HepG2 (cell line): ENCODE measurements around the gene NEU1. TPM values are rescaled to one million over a fixed set of nuclear protein-coding genes. Genes with fewer than 3 reads are reported as not detected.

Experiments
- AGO1 ChIP-seq: fragments of 200-400 bp; formaldehyde crosslinking; IDR thresholded peaks from 2 replicates; pipeline ENCODE4 v1.6.1; 2017; ENCODE audit warnings: mild to moderate bottlenecking, low read depth, low read length, moderate library complexity; ENCODE audit not compliant: poor library complexity, severe bottlenecking
- CBX1 ChIP-seq: IDR thresholded peaks from one replicate; pipeline ENCODE4 v1.6.1; 2016; ENCODE audit warnings: antibody characterized with exemption, low read depth
- ELF3 ChIP-seq: IDR thresholded peaks from 2 replicates; pipeline ENCODE4 v1.6.1; 2016; ENCODE audit warnings: missing genetic modification reagents, missing compliant biosample characterization
- ETV5 ChIP-seq: IDR thresholded peaks from 2 replicates; pipeline ENCODE4 v1.6.1; 2018; ENCODE audit warnings: missing biosample characterization, missing genetic modification reagents, inconsistent platforms, borderline replicate concordance
- GATAD1 ChIP-seq: IDR thresholded peaks from 2 replicates; pipeline ENCODE4 v1.6.1; 2016; ENCODE audit warnings: missing genetic modification reagents, missing compliant biosample characterization
- GLI4 ChIP-seq: sonication (generic); formaldehyde crosslinking; IDR thresholded peaks from 2 replicates; pipeline ENCODE4 v1.5.1; 2020; ENCODE audit warnings: missing genetic modification reagents, mild to moderate bottlenecking, moderate library complexity, borderline replicate concordance
- HOXA7 ChIP-seq: sonication (generic); formaldehyde crosslinking; IDR thresholded peaks from 2 replicates; pipeline ENCODE4 v1.8.1; 2022; ENCODE audit warnings: mild to moderate bottlenecking, missing genetic modification reagents, moderate library complexity
- IRF1 ChIP-seq: sonication (generic); formaldehyde crosslinking; IDR thresholded peaks from 2 replicates; pipeline ENCODE4 v1.4.0; 2020; ENCODE audit warnings: low read depth, mild to moderate bottlenecking, missing genetic modification reagents
- MAFF ChIP-seq: IDR thresholded peaks from 2 replicates; pipeline ENCODE4 v1.6.1; 2011; ENCODE audit warnings: low read depth, low read length, improper control_type of control experiment
- MEIS2 ChIP-seq: sonication (generic); formaldehyde crosslinking; IDR thresholded peaks from 2 replicates; pipeline ENCODE4 v1.9.0; 2021; ENCODE audit warnings: mild to moderate bottlenecking, missing genetic modification reagents
- MIER3 ChIP-seq: IDR thresholded peaks from 2 replicates; pipeline ENCODE4 v1.6.1; 2016; ENCODE audit warnings: missing compliant biosample characterization, borderline replicate concordance
- RFX3 ChIP-seq: IDR thresholded peaks from 2 replicates; pipeline ENCODE4 v1.6.1; 2016; ENCODE audit warnings: missing biosample characterization, missing genetic modification reagents
- RNF2 ChIP-seq: fragments of 450-650 bp; conservative IDR thresholded peaks from 2 replicates; pipeline ENCODE4 v1.6.1; 2016; ENCODE audit warnings: low read depth
- STAG1 ChIP-seq: sonication (generic); formaldehyde crosslinking; IDR thresholded peaks from 2 replicates; pipeline ENCODE4 v1.4.0; 2020; ENCODE audit warnings: missing genetic modification reagents
- WIZ ChIP-seq: sonication (generic); formaldehyde crosslinking; IDR thresholded peaks from 2 replicates; pipeline ENCODE4 v1.5.1; 2020; ENCODE audit warnings: mild to moderate bottlenecking, missing genetic modification reagents
- ZBTB43 ChIP-seq: sonication (generic); formaldehyde crosslinking; conservative IDR thresholded peaks from 2 replicates; pipeline ENCODE4 v1.4.0; 2020; ENCODE audit warnings: missing genetic modification reagents
- ZNF3 ChIP-seq: IDR thresholded peaks from 2 replicates; pipeline ENCODE4 v1.7.0; 2017; ENCODE audit warnings: inconsistent platforms
- ZNF367 ChIP-seq: sonication (generic); formaldehyde crosslinking; IDR thresholded peaks from 2 replicates; pipeline ENCODE4 v1.4.0; 2020; ENCODE audit warnings: missing genetic modification reagents, borderline replicate concordance
- ZNF569 ChIP-seq: sonication (generic); formaldehyde crosslinking; IDR thresholded peaks from 2 replicates; pipeline ENCODE4 v1.5.0; 2020; ENCODE audit warnings: mild to moderate bottlenecking, missing genetic modification reagents, moderate library complexity, borderline replicate concordance
- ZSCAN25 ChIP-seq: sonication (generic); formaldehyde crosslinking; IDR thresholded peaks from 2 replicates; pipeline ENCODE4 v1.8.0; 2022; ENCODE audit warnings: mild to moderate bottlenecking, missing genetic modification reagents
- ZZZ3 ChIP-seq: sonication (generic); formaldehyde crosslinking; IDR thresholded peaks from 2 replicates; pipeline ENCODE4 v1.4.0; 2020; ENCODE audit warnings: missing genetic modification reagents, mild to moderate bottlenecking, borderline replicate concordance
- polyA plus RNA-seq, 8 experiments: library from polyadenylated mRNA; depleted of rRNA in 3 of 8; stranded (reverse) in 7 of 8; unstranded in 1 of 8; fragments of >200 nt; fragmentation: Illumina TruSeq in 4 of 8; extraction: Trizol in 4 of 8; gene quantifications; 2 replicates each; pipeline versions ENCODE4 v1.2.1 to v1.2.3, GENCODE V29; 2011 to 2016; ENCODE audit warnings: low read depth in 4 of 8, missing spikeins in 1 of 8, mixed read lengths in 1 of 8; ENCODE audit not compliant: insufficient read depth in 1 of 8
- total RNA-seq, 5 experiments: library from RNA; depleted of rRNA; stranded (reverse); fragments of >200 nt; fragmentation: Illumina TruSeq; extraction: Trizol; gene quantifications; 2 replicates each; pipeline ENCODE4 v1.2.3, GENCODE V29; 2016; ENCODE audit warnings: low read depth in 1 of 5
- TF ChIP-seq, protein P1 (sequence below): sonication (generic); formaldehyde crosslinking; IDR thresholded peaks from 2 replicates; pipeline ENCODE4 v1.9.0; 2021; ENCODE audit warnings: missing genetic modification reagents, borderline replicate concordance
- TF ChIP-seq, protein P2 (sequence below): IDR thresholded peaks from 2 replicates; pipeline ENCODE4 v1.6.1; 2016; ENCODE audit warnings: low read depth

Gene NEU1
- total and polyA plus RNA-seq, 2 of the 13 experiments (the other 11 are each of a cell fraction or from before 2014, with no cell fraction given) = 215 to 297 TPM

DNA sequence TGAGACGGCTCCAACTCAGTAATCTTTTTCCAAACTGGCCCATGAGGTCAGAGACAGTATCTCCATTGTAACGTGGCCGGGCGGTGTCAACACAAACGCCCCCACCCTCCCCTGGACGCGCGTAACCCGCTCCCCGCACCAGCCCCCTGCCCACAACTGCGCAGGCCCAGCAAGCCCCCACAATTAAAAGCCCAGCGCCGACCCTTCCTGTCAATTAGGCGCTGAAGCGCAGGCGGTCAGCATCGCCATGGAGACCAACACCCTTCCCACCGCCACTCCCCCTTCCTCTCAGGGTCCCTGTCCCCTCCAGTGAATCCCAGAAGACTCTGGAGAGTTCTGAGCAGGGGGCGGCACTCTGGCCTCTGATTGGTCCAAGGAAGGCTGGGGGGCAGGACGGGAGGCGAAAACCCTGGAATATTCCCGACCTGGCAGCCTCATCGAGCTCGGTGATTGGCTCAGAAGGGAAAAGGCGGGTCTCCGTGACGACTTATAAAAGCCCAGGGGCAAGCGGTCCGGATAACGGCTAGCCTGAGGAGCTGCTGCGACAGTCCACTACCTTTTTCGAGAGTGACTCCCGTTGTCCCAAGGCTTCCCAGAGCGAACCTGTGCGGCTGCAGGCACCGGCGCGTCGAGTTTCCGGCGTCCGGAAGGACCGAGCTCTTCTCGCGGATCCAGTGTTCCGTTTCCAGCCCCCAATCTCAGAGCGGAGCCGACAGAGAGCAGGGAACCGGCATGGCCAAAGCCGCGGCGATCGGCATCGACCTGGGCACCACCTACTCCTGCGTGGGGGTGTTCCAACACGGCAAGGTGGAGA is 47.4 kb downstream of the NEU1 start, which contains the start of the genes HSPA1A and HSPA1L (continued):
- TF ChIP-seq, protein P1, sequence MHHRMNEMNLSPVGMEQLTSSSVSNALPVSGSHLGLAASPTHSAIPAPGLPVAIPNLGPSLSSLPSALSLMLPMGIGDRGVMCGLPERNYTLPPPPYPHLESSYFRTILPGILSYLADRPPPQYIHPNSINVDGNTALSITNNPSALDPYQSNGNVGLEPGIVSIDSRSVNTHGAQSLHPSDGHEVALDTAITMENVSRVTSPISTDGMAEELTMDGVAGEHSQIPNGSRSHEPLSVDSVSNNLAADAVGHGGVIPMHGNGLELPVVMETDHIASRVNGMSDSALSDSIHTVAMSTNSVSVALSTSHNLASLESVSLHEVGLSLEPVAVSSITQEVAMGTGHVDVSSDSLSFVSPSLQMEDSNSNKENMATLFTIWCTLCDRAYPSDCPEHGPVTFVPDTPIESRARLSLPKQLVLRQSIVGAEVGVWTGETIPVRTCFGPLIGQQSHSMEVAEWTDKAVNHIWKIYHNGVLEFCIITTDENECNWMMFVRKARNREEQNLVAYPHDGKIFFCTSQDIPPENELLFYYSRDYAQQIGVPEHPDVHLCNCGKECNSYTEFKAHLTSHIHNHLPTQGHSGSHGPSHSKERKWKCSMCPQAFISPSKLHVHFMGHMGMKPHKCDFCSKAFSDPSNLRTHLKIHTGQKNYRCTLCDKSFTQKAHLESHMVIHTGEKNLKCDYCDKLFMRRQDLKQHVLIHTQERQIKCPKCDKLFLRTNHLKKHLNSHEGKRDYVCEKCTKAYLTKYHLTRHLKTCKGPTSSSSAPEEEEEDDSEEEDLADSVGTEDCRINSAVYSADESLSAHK (CRISPR knock-in tag) = no peak
- TF ChIP-seq STAG1 (CRISPR knock-in tag) = 0 out of 2 replicates have a peak, but pooled peaks have one; percentile 5
- TF ChIP-seq MIER3 (CRISPR knock-in tag) = 0 out of 2 replicates have a peak, but pooled peaks have one; percentile 58
- no peak for TF ChIP-seq MAFF
- no peak for TF ChIP-seq ZNF569 (CRISPR knock-in tag)
- TF ChIP-seq ZNF367 (CRISPR knock-in tag) = no peak
- TF ChIP-seq ZBTB43 (CRISPR knock-in tag) = no peak
- no peak for TF ChIP-seq RNF2
- TF ChIP-seq HOXA7 (CRISPR knock-in tag) = no peak
- no peak for TF ChIP-seq ZNF3
- peak; percentile 64 for TF ChIP-seq RFX3 (CRISPR knock-in tag)
- TF ChIP-seq, protein P2, sequence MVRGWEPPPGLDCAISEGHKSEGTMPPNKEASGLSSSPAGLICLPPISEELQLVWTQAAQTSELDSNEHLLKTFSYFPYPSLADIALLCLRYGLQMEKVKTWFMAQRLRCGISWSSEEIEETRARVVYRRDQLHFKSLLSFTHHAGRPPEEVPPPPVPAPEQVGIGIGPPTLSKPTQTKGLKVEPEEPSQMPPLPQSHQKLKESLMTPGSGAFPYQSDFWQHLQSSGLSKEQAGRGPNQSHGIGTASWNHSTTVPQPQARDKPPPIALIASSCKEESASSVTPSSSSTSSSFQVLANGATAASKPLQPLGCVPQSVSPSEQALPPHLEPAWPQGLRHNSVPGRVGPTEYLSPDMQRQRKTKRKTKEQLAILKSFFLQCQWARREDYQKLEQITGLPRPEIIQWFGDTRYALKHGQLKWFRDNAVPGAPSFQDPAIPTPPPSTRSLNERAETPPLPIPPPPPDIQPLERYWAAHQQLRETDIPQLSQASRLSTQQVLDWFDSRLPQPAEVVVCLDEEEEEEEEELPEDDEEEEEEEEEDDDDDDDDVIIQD (CRISPR knock-in tag) = no peak; the same call in 1 of the 2 replicates
- no peak; the same call in 1 of the 2 replicates for TF ChIP-seq GLI4 (CRISPR knock-in tag)
- no peak for TF ChIP-seq IRF1 (CRISPR knock-in tag)
- TF ChIP-seq MEIS2 = peak; percentile 14; the same call in 1 of the 2 replicates
- peak; percentile 56; the same call in 1 of the 2 replicates for TF ChIP-seq ZSCAN25 (CRISPR knock-in tag)
- peak; percentile 58; the same call in 1 of the 2 replicates for TF ChIP-seq ELF3 (CRISPR knock-in tag)
- TF ChIP-seq CBX1 = no peak
- TF ChIP-seq WIZ (CRISPR knock-in tag) = no peak
- no peak for TF ChIP-seq ZZZ3 (CRISPR knock-in tag)
- peak; percentile 64 for TF ChIP-seq ETV5 (CRISPR knock-in tag)
- no peak for TF ChIP-seq AGO1
- TF ChIP-seq GATAD1 = peak; percentile 52
